Measurements from ENCODE around the gene TRAP1. TPM values are rescaled to one million over a fixed set of nuclear protein-coding genes. Genes with fewer than 3 reads are reported as not detected.

Gene TRAP1
- polyA plus RNA-seq, 2 of the 4 experiments (the other 2 are of a cell fraction) = 103 to 198 TPM

GRCh38 chr16:3734758-3735221 lies 17.5 kb upstream of the TRAP1 start:
- H3K27ac ChIP-seq = no peak overlapping the region
- no peaks in the 10 kb centered on the region for H3K9me3 ChIP-seq
- DNase-seq (ENCODE audit: low read depth in 1 of 2, low spot score in 1 of 2) = no peak
- POLR2A ChIA-PET = no interaction called here
- H3K4me2 ChIP-seq = no peak overlapping the region
- 98% methylated on average over 25 of the region's 25 CpGs for WGBS (ENCODE audit: missing lambda C conversion rate)
- TF ChIP-seq CEBPB (IDR thresholded peaks at IDR 0.05) (no peak), ZFP36 (IDR thresholded peaks at IDR 0.05; ENCODE audit: borderline replicate concordance, partially characterized antibody) (no peak), ZSCAN20 (CRISPR knock-in tag; IDR thresholded peaks at IDR 0.05) (no peak), BCL3 (IDR thresholded peaks at IDR 0.05) (no peak), HES2 (IDR thresholded peaks at IDR 0.05) (no peak), EHMT2 (IDR thresholded peaks at IDR 0.05; ENCODE audit: low read depth) (no peak)
- H3K4me3 ChIP-seq = no peak overlapping the region
- CTCF ChIA-PET = interaction anchor here (1.1 kb wide), 1 partner anchor 11 kb away, joined by 3 read pairs; no protein-coding TSS in a partner anchor
- FAIRE-seq = no peak
- no peaks in the 10 kb centered on the region for H3K4me1 ChIP-seq
- no peak for ATAC-seq

GRCh38 chr16:3734084-3734757 lies 16.9 kb upstream of the TRAP1 start:
- Histone ChIP-seq H3K27ac (no peak overlapping the region), H3K4me2 (no peak overlapping the region), H3K9me3 (no peaks in the 10 kb centered on the region), H3K4me1 (no peaks in the 10 kb centered on the region), H3K4me3 (no peak overlapping the region)
- FAIRE-seq (no peak), DNase-seq (ENCODE audit: low read depth in 1 of 2, low spot score in 1 of 2) (no peak), ATAC-seq (no peak)
- POLR2A ChIA-PET = no interaction called here
- WGBS (ENCODE audit: missing lambda C conversion rate) = 95% methylated on average over 27 of the region's 27 CpGs
- CTCF ChIA-PET = interaction anchor here (1.1 kb wide), 1 partner anchor 10 kb away, joined by 3 read pairs; no protein-coding TSS in a partner anchor
- TF ChIP-seq POLR2A (IDR thresholded peaks at IDR 0.05; ENCODE audit: low read length) = no peak
- no peak for TF ChIP-seq CHD4 (IDR thresholded peaks at IDR 0.05; ENCODE audit: borderline replicate concordance)
- TF ChIP-seq FOSL2 (IDR thresholded peaks at IDR 0.05) = no peak
- TF ChIP-seq FOSL2 (CRISPR knock-in tag; IDR thresholded peaks at IDR 0.05) = no peak
- TF ChIP-seq HOXB5 (CRISPR knock-in tag; IDR thresholded peaks at IDR 0.05) = no peak
- no peak for TF ChIP-seq SREBF2 (IDR thresholded peaks at IDR 0.05)
- TF ChIP-seq BHLHE40 (IDR thresholded peaks at IDR 0.05; ENCODE audit: low read depth, low read length) = no peak
- no peak for TF ChIP-seq RNF2 (IDR thresholded peaks at IDR 0.05; ENCODE audit: borderline replicate concordance, low read depth)
- no peak for TF ChIP-seq POLR2AphosphoS2 (conservative IDR thresholded peaks at IDR 0.05; ENCODE audit: low read length)
- TF ChIP-seq FOXS1 (CRISPR knock-in tag; IDR thresholded peaks at IDR 0.05) = no peak

GRCh38 chr16:3732171-3732570 lies 14.8 kb upstream of the TRAP1 start:
- no peak for TF ChIP-seq TFCP2L1 (CRISPR knock-in tag; IDR thresholded peaks at IDR 0.05)
- TF ChIP-seq TP53 (CRISPR knock-in tag; IDR thresholded peaks at IDR 0.05) = no peak
- TF ChIP-seq CBX2 (IDR thresholded peaks at IDR 0.05; ENCODE audit: borderline replicate concordance, low read depth) = no peak
- TF ChIP-seq CTCF (IDR thresholded peaks at IDR 0.05) = no peak
- TF ChIP-seq ZFP36 (IDR thresholded peaks at IDR 0.05; ENCODE audit: borderline replicate concordance, partially characterized antibody) = no peak
- TF ChIP-seq EP300 (IDR thresholded peaks at IDR 0.05) = no peak
- no peak for TF ChIP-seq ZC3H11A (IDR thresholded peaks at IDR 0.05)
- no peak for TF ChIP-seq SMC3 (IDR thresholded peaks at IDR 0.05)
- TF ChIP-seq RARB (CRISPR knock-in tag; IDR thresholded peaks at IDR 0.05) = no peak
- no peak for TF ChIP-seq ZSCAN20 (CRISPR knock-in tag; IDR thresholded peaks at IDR 0.05)
- no peak for TF ChIP-seq MAZ (IDR thresholded peaks at IDR 0.05; ENCODE audit: borderline replicate concordance, low read depth, low read length)
- H3K4me1 ChIP-seq = no peaks in the 10 kb centered on the region
- POLR2A ChIA-PET = no interaction called here

More at GRCh38 chr16:3732171-3732570, 14.8 kb upstream of the TRAP1 start:
- Histone ChIP-seq H3K4me3 (no peak overlapping the region), H3K27ac (no peak overlapping the region), H3K9me3 (no peaks in the 10 kb centered on the region), H3K4me2 (no peak overlapping the region)
- 89% methylated on average over 8 of the region's 8 CpGs for WGBS (ENCODE audit: missing lambda C conversion rate)
- ATAC-seq = no peak
- CTCF ChIA-PET = interaction anchor here (1.5 kb wide), 1 partner anchor 8 kb away, joined by 3 read pairs; no protein-coding TSS in a partner anchor
- FAIRE-seq = no peak
- no peak for DNase-seq (ENCODE audit: low read depth in 1 of 2, low spot score in 1 of 2)

Measured in A549 (cell line).